Measurements from ENCODE around the gene CAMKMT.

- TF ChIP-seq CTCF (IDR thresholded peaks at IDR 0.05) (no peak), EP300 (IDR thresholded peaks at IDR 0.05) (no peak), POLR2A (IDR thresholded peaks at IDR 0.05) (no peak)
These were observed 318.8 kb downstream of the CAMKMT start for GRCh38 chr2:44680424-44680971.
